ENCODE data around the gene POMT2. TPM values are rescaled to one million over a fixed set of nuclear protein-coding genes. Genes with fewer than 3 reads are reported as not detected.
A peak's percentile ranks its signal among the peaks of the same experiment; 100 is the strongest.
"Not testable (repeated sequence)": the region's sequence is repeated elsewhere in the genome, so short reads cannot be mapped to it uniquely, and the experiment has no call there.

The POMT2 gene
- total and polyA plus RNA-seq, 11 donors, result 7.0 to 27.6 (median 15.3) TPM

- Histone ChIP-seq H3K4me1 (peaks cover 0 to 21% (median 13%) of the 10 kb centered on the region in 12 donors), H3K9me3 (no peaks in the 10 kb centered on the region), H3K4me3 (no peak overlapping the region), H3K27ac (no peak overlapping the region), H3K27me3 (no peaks in the 10 kb centered on the region), H3K36me3 (no peaks in the 10 kb centered on the region)
- TF ChIP-seq POLR2A (IDR thresholded peaks at IDR 0.05), result no peak
- TF ChIP-seq, protein P1, sequence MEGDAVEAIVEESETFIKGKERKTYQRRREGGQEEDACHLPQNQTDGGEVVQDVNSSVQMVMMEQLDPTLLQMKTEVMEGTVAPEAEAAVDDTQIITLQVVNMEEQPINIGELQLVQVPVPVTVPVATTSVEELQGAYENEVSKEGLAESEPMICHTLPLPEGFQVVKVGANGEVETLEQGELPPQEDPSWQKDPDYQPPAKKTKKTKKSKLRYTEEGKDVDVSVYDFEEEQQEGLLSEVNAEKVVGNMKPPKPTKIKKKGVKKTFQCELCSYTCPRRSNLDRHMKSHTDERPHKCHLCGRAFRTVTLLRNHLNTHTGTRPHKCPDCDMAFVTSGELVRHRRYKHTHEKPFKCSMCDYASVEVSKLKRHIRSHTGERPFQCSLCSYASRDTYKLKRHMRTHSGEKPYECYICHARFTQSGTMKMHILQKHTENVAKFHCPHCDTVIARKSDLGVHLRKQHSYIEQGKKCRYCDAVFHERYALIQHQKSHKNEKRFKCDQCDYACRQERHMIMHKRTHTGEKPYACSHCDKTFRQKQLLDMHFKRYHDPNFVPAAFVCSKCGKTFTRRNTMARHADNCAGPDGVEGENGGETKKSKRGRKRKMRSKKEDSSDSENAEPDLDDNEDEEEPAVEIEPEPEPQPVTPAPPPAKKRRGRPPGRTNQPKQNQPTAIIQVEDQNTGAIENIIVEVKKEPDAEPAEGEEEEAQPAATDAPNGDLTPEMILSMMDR (IDR thresholded peaks at IDR 0.05), result no peak
- ATAC-seq, result no peak
- intact Hi-C loops (cut with DNase I), result loop anchor here in 6 of 10 donors (5.0 kb wide), 2 partner anchors 54 to 134 kb away; partner anchors contain the start of genes AHSA1 (in 4 of the 6), SAMD15 (in 4 of the 6), TMED8 (in 4 of the 6) and VIPAS39 (in 4 of the 6)
- no peak for DNase-seq
- WGBS, 4 donors, result 96 to 99% (median 98%) methylated on average over 5 of the region's 5 CpGs
Observed at GRCh38 chr14:77322951-77323350, 2.3 kb upstream of the POMT2 start.

DNA sequence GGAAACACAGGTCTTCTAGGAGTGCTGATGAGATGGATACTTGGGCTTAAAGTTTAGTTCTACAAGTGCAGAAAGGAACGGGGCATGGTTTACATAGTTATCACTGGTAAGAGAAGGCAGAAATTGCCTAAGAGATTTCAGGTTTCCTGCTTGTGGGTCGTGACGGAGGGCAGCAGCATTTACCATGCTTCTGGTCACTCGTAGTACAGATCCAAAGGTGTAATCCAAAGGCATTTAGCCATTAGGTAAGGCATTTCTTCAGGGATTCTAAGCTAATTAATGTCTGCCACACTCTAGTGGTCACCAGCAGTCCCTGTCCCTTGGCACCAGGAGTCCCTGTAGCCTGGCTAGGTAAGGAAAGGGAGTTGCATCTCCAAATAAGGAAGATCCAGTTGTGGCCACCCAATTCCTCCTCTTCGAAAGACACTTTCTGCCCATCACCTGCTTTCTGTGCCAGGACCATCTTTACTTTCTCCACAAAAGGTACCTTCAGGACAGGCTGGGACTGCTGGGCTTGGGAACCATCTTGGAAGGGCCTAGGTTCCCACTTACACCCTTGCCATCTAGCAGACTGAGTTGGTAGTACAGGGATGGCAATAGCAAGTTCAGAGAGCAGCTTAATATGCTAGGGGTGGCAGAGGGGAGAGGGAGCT, 1.7 kb upstream of the POMT2 start:
- no peaks in the 10 kb centered on the region for H3K9me3 ChIP-seq
- intact Hi-C loops (cut with DNase I), result loop anchor here in 6 of 10 donors (5.0 kb wide), 2 partner anchors 55 to 135 kb away; partner anchors contain the start of genes AHSA1 (in 4 of the 6), SAMD15 (in 4 of the 6), TMED8 (in 4 of the 6) and VIPAS39 (in 4 of the 6)
- 54 to 74% (median 67%) methylated on average over 5 of the region's 5 CpGs for WGBS, 4 donors
- H3K27ac ChIP-seq, result peak overlapping the region in 9 of 12 donors; percentile 95 to 99 (median 97)
- no peaks in the 10 kb centered on the region for H3K27me3 ChIP-seq
- H3K4me1 ChIP-seq, result peaks cover 0 to 22% (median 13%) of the 10 kb centered on the region in 12 donors
- no peak for TF ChIP-seq POLR2A (IDR thresholded peaks at IDR 0.05)
- TF ChIP-seq, protein P1 (IDR thresholded peaks at IDR 0.05), result no peak
- no peaks in the 10 kb centered on the region for H3K36me3 ChIP-seq
- ATAC-seq, result no peak
- peak overlapping the region in 9 of 12 donors; percentile 79 to 99 (median 97) for H3K4me3 ChIP-seq
- no peak for DNase-seq

GRCh38 chr14:77319422-77319821, 1.3 kb downstream of the POMT2 start:
- WGBS, 4 donors, result 51 to 65% (median 57%) methylated on average over 5 of the region's 5 CpGs
- Histone ChIP-seq H3K27me3 (no peaks in the 10 kb centered on the region), H3K36me3 (no peaks in the 10 kb centered on the region), H3K9me3 (no peaks in the 10 kb centered on the region), H3K27ac (no peak overlapping the region), H3K4me3 (peak overlapping the region in 1 of 12 donors; percentile 87), H3K4me1 (peaks cover 0 to 47% (median 24%) of the 10 kb centered on the region in 12 donors)
- intact Hi-C loops (cut with DNase I), result loop anchor here in 7 of 10 donors (5.0 to 10.0 kb wide), 6 partner anchors 162 to 447 kb away; no protein-coding TSS in a partner anchor
- ATAC-seq (no peak), DNase-seq (no peak)
- TF ChIP-seq, protein P1 (IDR thresholded peaks at IDR 0.05), result no peak

DNA sequence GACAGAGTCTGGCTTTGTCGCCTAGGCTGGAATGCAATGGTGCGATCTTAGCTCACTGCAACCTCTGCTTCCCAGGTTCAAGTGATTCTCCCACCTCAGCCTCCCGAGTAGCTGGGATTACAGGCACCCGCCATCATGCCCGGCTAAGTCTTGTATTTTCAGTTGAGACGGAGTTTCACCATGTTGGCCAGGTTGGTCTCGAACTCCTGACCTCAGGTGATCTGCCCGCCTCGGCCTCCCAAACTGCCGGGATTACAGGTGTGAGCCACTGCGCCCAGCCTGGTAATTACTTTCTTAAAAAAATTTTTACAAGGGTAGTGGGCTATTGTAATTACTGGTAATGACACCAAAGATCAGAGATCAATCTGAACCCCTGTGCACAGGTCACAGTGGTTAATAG, 1.9 kb downstream of the POMT2 start:
- ATAC-seq, H3K36me3 ChIP-seq, H3K27me3 ChIP-seq, H3K4me3 ChIP-seq, DNase-seq, H3K27ac ChIP-seq, H3K9me3 ChIP-seq: not testable (repeated sequence)
- intact Hi-C loops (cut with DNase I), result loop anchor here in 7 of 10 donors (5.0 to 10.0 kb wide), 6 partner anchors 161 to 446 kb away; no protein-coding TSS in a partner anchor
- H3K4me1 ChIP-seq, result peaks cover 0 to 53% (median 25%) of the 10 kb centered on the region in 12 donors
- WGBS, 4 donors, result 96 to 97% (median 96%) methylated on average over 11 of the region's 11 CpGs

Data from heart left ventricle (tissue), 16 donors.